ENCODE data around the gene GFPT2. TPM values are rescaled to one million over a fixed set of nuclear protein-coding genes. Genes with fewer than 3 reads are reported as not detected.

GFPT2 gene
- total and polyA plus RNA-seq, 10 of the 15 experiments (the other 5 are each of a cell fraction or from before 2014, with no cell fraction given), result 0.05 to 0.33 (median 0.11) TPM; not detected in 4

GRCh38 chr5:180379355-180380070 is 26.4 kb upstream of the GFPT2 start:
- H3K79me2 ChIP-seq (ENCODE audit: control insufficient read depth, insufficient read depth, low read length), result no peaks in the 10 kb centered on the region
- ATAC-seq (no peak), DNase-seq (ENCODE audit: low read depth, low spot score) (no peak), FAIRE-seq (no peak)
- in situ Hi-C loops (cut with MboI), result no loop called here
- H3K9ac ChIP-seq (ENCODE audit: control insufficient read depth, insufficient read depth, low read length), result no peak overlapping the region
- ChIA-PET CTCF (no interaction called here), RAD21 (ENCODE audit: unreplicated experiment) (no interaction called here), SMC1A (ENCODE audit: uncharacterized antibody, unreplicated experiment) (no interaction called here), POLR2A (no interaction called here)
- no peak overlapping the region for H3K27ac ChIP-seq (ENCODE audit: control insufficient read depth, insufficient read depth)
- H2AFZ ChIP-seq (ENCODE audit: control insufficient read depth, low read depth, low read length), result no peak overlapping the region
- BruUV-seq (replicated peaks), result no TSS peak
- H3K4me1 ChIP-seq (ENCODE audit: control insufficient read depth, insufficient read depth, low read length), result no peaks in the 10 kb centered on the region
- intact Hi-C loops (cut with micrococcal nuclease; ENCODE audit: unreplicated experiment), result no loop called here
- no peak overlapping the region for H3K4me3 ChIP-seq
- H3K4me2 ChIP-seq (ENCODE audit: control insufficient read depth, insufficient read depth), result no peak overlapping the region
- H3K36me3 ChIP-seq (ENCODE audit: control insufficient read depth in 2 of 2, insufficient read depth in 2 of 2, low read length in 1 of 2), result no peaks in the 10 kb centered on the region
- WGBS (ENCODE audit: insufficient coverage, insufficient replicate concordance, low lambda C conversion rate, missing lambda C conversion rate), result 32% methylated on average over 31 of the region's 31 CpGs
- no peaks in the 10 kb centered on the region for H3K9me3 ChIP-seq (replicated peaks; ENCODE audit: control insufficient read depth, insufficient read depth, low read length)
- H3K27me3 ChIP-seq (replicated peaks in 1 of 2; ENCODE audit: control insufficient read depth in 2 of 2, insufficient read depth in 2 of 2, low read length in 1 of 2), result peaks cover 0 to 2% of the 10 kb centered on the region in 2 experiments
- H4K20me1 ChIP-seq (ENCODE audit: control insufficient read depth, insufficient read depth), result no peaks in the 10 kb centered on the region
- TF ChIP-seq NR2C2 (IDR thresholded peaks at IDR 0.05; ENCODE audit: borderline replicate concordance, control insufficient read depth, insufficient read length, low read depth) (no peak), E4F1 (IDR thresholded peaks at IDR 0.05; ENCODE audit: borderline replicate concordance, partially characterized antibody) (no peak), HSF1 (IDR thresholded peaks at IDR 0.05; ENCODE audit: low read depth, low read length) (no peak), CHD1 (IDR thresholded peaks at IDR 0.05; ENCODE audit: low read depth, low read length) (no peak), CEBPZ (IDR thresholded peaks at IDR 0.05; ENCODE audit: low read depth, low read length) (no peak), CREM (IDR thresholded peaks at IDR 0.05; ENCODE audit: low read depth) (no peak), GATAD2B (conservative IDR thresholded peaks at IDR 0.05; ENCODE audit: low read depth) (no peak), NKRF (conservative IDR thresholded peaks at IDR 0.05) (no peak), IRF4 (IDR thresholded peaks at IDR 0.05; ENCODE audit: low read depth, low read length) (no peak)

Data from GM12878 (cell line).